ENCODE measurements around the gene CACNB1.

- TF ChIP-seq CTCF (IDR thresholded peaks at IDR 0.05; ENCODE audit: insufficient read depth, low read length) = no peak
- no peak for TF ChIP-seq POLR2AphosphoS5 (IDR thresholded peaks at IDR 0.05; ENCODE audit: low read depth)
These were observed 58.9 kb downstream of the CACNB1 start for GRCh38 chr17:39138431-39139160.

Data from HL-60 (cell line).